Keratinocyte (primary cell): ENCODE results near the gene ARPC5.

Experiments used
- CTCF ChIP-seq, 3 experiments: IDR thresholded peaks in 1 of 3; conservative IDR thresholded peaks in 1 of 3; optimal IDR thresholded peaks in 1 of 3; 2 replicates in 2 of 3; 3 replicates in 1 of 3; pipeline versions ENCODE3 to v1.5.1; 2011; ENCODE audit warnings: low read length in 3 of 3, mild to moderate bottlenecking in 3 of 3, moderate library complexity in 2 of 3, control low read depth in 1 of 3, inconsistent platforms in 1 of 3; ENCODE audit not compliant: insufficient read depth in 2 of 3; ENCODE audit errors: extremely low read depth in 1 of 3
- EZH2 ChIP-seq: IDR thresholded peaks from one replicate; pipeline ENCODE4 v1.6.1; 2012; ENCODE audit warnings: inconsistent platforms, mild to moderate bottlenecking, low read length, moderate library complexity

GRCh38 chr1:183675883-183676585 is 40.5 kb upstream of the ARPC5 start:
- TF ChIP-seq CTCF (optimal IDR thresholded peaks at IDR 0.05 in 1 of 3, IDR thresholded peaks at IDR 0.05 in 1 of 3, conservative IDR thresholded peaks at IDR 0.05 in 1 of 3; ENCODE audit: extremely low read depth in 1 of 3, insufficient read depth in 2 of 3, low read length in 3 of 3) (no peak), EZH2 (no peak)
